HG03066 (cell line): Measurements from ENCODE around the gene LCAT.

ENCODE experiments used
- ATAC-seq: cut with Tn5 transposase; IDR thresholded peaks from one replicate; pipeline ENCODE4 v1.9.1; 2021; ENCODE audit warnings: low read depth; ENCODE audit not compliant: unreplicated experiment

LCAT gene

GRCh38 chr16:67935101-67935401 is 8.9 kb downstream of the LCAT start:
- ATAC-seq = no peak

- no peak for ATAC-seq
Observed at GRCh38 chr16:67934306-67935100, 9.4 kb downstream of the LCAT start.

- no peak for ATAC-seq
Observed at GRCh38 chr16:67933805-67934204, 10.1 kb downstream of the LCAT start.

DNA sequence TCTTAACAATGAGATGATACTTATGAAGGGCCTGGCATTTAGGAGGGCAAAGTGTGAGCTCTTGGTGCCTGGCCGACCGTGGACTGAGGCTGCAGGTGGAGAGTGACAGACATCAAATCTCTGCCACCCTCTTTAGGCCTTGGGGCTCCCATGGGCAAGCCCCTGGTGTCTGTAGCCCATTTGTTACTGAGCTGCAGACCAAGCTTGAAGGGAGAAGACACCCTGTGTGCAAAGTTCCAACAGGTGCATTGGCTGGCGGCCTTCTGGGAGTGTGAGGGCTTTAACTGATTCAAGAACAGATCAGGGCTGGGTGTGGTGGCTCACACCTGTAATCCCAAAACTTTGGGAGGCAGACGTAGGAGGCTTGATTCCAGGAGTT is 11.5 kb downstream of the LCAT start:
- ATAC-seq = no peak

DNA sequence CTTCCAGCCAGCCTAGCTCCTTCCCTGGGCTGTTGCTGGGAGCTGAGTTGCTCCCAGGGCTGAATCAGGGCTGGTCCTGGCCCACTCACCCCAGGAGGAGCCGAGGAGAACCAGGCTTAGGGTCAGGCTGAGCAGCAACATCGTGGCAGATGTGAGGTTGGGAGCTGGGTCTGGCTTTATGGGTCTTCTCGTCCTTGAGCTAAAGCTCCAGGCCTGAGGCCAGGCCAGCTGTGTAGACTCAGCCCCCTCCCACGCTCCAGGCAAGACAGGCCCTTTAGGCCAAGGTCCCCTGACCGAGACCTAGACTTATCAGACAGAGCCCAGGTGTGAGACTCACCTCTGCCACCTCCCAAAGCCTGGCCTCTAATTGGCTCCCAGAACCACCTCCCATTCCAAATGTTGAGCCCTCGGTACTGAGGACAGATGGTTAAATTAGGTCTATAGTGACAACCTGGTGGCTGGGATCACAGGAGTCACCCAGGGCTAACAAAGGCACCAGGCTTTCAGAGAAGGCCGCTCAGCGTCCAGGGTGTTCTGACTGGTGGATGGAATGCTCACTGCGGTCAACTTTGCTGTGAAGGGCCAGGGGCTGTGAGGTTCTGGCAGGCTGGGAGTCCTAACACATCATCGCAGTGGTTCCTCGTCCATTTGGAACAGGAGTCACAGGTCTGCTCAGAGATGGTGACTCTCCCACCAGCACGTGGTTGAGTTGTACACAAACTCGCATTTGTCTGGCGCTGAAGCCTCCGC is 12.0 kb downstream of the LCAT start, which contains the start of gene CTRL:
Gene CTRL, minus strand, starts transcription at position 151 of the 750 bp plus-strand sequence. Its CDS starts 10 bp downstream, at position 141.
- no peak for ATAC-seq

- no peak for ATAC-seq
Observed at GRCh38 chr16:67930678-67931211, 13.2 kb downstream of the LCAT start.

GRCh38 chr16:67930191-67930590 is 13.7 kb downstream of the LCAT start:
- no peak for ATAC-seq

DNA sequence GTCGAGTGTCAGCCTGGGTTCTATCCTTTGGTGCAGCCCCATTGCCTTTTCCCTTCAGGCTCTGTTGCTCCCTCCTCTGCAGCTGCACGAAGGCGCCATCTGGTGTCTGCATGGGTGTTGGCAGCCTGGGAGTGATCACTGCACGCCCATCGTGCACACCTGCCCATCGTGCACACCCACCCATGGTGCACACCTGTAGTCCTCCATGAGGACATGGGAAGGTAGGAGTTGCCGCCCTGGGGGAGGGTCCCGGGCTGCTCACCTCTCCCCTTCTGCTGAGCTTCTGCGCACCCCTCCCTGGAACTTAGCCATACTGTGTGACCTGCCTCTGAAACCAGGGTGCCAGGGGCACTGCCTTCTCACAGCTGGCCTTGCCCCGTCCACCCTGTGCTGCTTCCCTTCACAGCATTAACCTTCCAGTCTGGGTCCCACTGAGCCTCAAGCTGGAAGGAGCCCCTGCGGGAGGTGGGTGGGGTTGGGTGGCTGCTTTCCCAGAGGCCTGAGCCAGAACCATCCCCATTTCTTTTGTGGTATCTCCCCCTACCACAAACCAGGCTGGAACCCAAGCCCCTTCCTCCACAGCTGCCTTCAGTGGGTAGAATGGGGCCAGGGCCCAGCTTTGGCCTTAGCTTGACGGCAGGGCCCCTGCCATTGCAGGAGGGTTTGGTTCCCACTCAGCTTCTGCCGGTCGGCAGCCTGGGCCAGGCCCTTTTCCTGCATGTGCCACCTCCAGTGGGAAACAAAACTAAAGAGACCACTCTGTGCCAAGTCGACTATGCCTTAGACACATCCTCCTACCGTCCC is 15.2 kb downstream of the LCAT start:
- ATAC-seq = no peak

GRCh38 chr16:67928147-67928546 is 15.8 kb downstream of the LCAT start:
- no peak for ATAC-seq

DNA sequence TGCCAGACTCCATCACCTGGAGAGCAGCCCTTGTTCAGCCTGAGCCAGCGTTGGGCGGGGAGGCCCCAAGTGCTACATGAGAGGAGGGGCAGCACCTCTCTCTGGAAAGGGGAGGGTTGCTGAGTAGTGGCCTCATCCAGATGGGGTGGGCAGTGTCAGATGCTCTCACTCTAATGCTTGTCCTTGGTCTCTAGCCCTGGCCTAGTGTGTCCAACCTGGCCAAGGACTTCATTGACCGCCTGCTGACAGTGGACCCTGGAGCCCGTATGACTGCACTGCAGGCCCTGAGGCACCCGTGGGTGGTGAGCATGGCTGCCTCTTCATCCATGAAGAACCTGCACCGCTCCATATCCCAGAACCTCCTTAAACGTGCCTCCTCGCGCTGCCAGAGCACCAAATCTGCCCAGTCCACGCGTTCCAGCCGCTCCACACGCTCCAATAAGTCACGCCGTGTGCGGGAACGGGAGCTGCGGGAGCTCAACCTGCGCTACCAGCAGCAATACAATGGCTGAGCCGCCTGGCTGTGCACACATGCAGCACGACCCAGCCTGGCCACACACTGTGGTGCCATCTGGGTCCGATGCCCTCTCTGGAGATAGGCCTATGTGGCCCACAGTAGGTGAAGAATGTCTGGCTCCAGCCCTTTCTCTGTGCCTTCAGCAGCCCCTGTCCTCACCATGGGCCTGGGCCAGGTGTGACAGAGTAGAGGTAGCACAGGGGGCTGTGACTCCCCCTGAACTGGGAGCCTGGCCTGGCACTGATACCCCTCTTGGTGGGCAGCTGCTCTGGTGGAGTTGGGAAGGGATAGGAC is 16.6 kb downstream of the LCAT start:
- ATAC-seq = no peak

- no peak for ATAC-seq
Observed at GRCh38 chr16:67926181-67926750, 17.7 kb downstream of the LCAT start.

GRCh38 chr16:67924140-67924906 is 19.6 kb downstream of the LCAT start:
- ATAC-seq = no peak

- no peak for ATAC-seq
Observed at GRCh38 chr16:67923414-67924116, 20.4 kb downstream of the LCAT start.

GRCh38 chr16:67922740-67923139 is 21.2 kb downstream of the LCAT start:
- ATAC-seq = no peak

GRCh38 chr16:67922221-67922620 is 21.7 kb downstream of the LCAT start:
- no peak for ATAC-seq

- ATAC-seq = no peak
Observed at GRCh38 chr16:67919622-67920221, 24.2 kb downstream of the LCAT start.

- ATAC-seq = no peak
Observed at GRCh38 chr16:67917852-67918236, 26.1 kb downstream of the LCAT start.
